Measurements from ENCODE around the gene GLS. TPM values are rescaled to one million over a fixed set of nuclear protein-coding genes. Genes with fewer than 3 reads are reported as not detected.
"Not testable (repeated sequence)": the region's sequence is repeated elsewhere in the genome, so short reads cannot be mapped to it uniquely, and the experiment has no call there.

Gene GLS
- total RNA-seq, 4 donors from 2014 or later = 85.4 to 219 (median 117) TPM

DNA sequence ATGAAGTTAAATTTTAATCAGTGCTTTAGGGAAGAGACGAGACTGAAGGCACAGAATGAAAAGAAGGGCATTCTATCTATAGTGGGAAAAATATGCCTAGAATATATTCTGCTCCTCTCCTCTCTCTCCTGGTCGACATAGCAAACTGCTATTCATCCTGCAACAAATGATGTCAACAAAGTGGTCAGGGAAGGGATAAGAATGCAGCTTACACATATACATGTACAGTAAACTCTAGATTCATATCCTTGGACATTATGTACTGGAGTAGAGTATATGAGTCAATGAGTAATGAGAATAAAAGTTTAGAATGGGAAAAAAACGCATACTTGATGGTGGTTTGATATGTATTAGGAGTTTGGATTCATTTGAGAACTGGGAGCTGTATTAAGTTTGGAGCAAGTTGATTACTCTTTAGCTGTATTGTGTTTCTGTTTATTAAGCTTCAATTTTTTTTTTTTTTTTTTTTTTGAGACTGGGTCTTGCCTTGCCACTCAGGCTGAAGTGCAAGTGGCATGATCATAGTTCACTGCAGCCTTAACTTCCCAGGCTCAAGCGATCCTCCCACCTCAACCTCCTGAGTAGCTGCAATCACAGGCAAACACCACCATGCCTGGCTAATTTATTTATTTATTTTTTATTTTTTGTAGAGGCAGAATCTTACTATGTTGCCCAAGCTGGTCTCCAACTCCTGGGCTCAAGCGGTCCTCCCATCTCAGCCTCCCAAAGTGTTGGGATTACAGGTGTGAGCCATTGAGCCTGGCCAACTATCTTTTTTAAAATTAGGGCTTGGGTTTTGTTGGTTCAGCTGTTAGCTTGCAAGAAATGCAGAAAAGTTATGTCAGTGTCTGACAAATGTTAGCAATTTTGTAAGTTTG, 79.5 kb downstream of the GLS start:
- WGBS, 2 donors (ENCODE audit: low coverage in 1 of 2) = 68 to 91% methylated on average over 5 of the region's 5 CpGs
- TF ChIP-seq EP300 (IDR thresholded peaks at IDR 0.05) = no peak
- TF ChIP-seq POLR2AphosphoS5 (IDR thresholded peaks at IDR 0.05) = no peak
- TF ChIP-seq, protein P1, sequence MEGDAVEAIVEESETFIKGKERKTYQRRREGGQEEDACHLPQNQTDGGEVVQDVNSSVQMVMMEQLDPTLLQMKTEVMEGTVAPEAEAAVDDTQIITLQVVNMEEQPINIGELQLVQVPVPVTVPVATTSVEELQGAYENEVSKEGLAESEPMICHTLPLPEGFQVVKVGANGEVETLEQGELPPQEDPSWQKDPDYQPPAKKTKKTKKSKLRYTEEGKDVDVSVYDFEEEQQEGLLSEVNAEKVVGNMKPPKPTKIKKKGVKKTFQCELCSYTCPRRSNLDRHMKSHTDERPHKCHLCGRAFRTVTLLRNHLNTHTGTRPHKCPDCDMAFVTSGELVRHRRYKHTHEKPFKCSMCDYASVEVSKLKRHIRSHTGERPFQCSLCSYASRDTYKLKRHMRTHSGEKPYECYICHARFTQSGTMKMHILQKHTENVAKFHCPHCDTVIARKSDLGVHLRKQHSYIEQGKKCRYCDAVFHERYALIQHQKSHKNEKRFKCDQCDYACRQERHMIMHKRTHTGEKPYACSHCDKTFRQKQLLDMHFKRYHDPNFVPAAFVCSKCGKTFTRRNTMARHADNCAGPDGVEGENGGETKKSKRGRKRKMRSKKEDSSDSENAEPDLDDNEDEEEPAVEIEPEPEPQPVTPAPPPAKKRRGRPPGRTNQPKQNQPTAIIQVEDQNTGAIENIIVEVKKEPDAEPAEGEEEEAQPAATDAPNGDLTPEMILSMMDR (IDR thresholded peaks at IDR 0.05) = no peak
- TF ChIP-seq POLR2A (IDR thresholded peaks at IDR 0.05) = no peak
- no peak overlapping the region for H3K27ac ChIP-seq
- no peaks in the 10 kb centered on the region for H3K4me1 ChIP-seq
- no peaks in the 10 kb centered on the region for H3K27me3 ChIP-seq
- ATAC-seq = no peak
- H3K4me3 ChIP-seq = no peak overlapping the region
- H3K9me3 ChIP-seq = peaks cover 0 to 5% (median 0%) of the 10 kb centered on the region in 3 donors
- H3K36me3 ChIP-seq = peaks cover 0 to 58% of the 10 kb centered on the region in 2 donors

DNA sequence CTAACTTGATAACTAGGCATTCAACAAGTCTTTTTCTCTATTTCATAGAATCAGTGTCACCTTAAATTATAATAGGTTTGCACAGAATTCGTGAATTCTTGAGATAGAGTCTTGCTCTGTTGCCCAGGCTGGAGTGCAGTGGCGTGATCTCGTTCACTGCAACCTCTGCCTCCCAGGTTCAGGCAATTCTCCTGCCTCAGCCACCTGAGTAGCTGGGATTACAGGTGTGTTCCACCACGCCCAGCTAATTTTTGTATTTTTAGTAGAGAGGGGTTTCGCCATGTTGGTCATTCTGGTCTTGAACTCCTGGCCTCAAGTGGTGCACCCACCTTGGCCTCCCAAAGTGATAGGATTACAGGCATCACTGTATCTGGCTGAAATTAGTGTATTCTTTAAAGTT, 80.5 kb downstream of the GLS start:
- not testable (repeated sequence) for H3K9me3 ChIP-seq, H3K4me1 ChIP-seq, H3K27me3 ChIP-seq, H3K4me3 ChIP-seq, H3K27ac ChIP-seq, ATAC-seq
- 94 to 98% methylated on average over 5 of the region's 5 CpGs for WGBS, 2 donors (ENCODE audit: low coverage in 1 of 2)
- peaks cover 0 to 67% of the 10 kb centered on the region in 2 donors for H3K36me3 ChIP-seq

DNA sequence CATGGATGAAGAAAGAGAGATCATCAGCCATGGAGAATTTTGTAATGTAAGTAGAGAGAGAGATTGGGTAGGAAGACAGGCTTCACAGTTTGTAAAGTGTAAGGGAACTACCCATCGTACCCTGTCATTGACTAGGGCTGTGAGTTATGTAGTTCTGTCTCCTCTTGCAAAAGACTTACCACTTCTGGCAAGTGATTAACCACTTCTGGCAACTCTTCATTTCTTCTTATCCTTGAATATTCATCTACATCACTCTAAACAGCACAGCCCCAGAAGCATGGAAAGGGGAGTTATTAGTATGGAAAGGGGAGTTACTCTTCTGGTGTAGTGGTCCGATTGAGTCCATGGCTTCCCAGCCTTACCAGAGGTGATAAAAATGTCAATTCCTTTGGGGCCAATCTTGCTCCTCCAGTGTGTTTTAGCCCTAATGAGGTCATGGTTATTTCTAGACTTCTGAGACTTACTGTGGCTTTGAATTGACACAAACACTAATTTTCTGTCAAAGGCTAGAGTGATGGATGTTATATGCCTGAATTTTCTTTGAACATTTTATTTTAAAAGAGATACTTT, 81.4 kb downstream of the GLS start:
- Histone ChIP-seq H3K27ac (no peak overlapping the region), H3K27me3 (no peaks in the 10 kb centered on the region), H3K9me3 (no peaks in the 10 kb centered on the region), H3K4me1 (no peaks in the 10 kb centered on the region), H3K36me3 (peaks cover 0 to 70% of the 10 kb centered on the region in 2 donors), H3K4me3 (no peak overlapping the region)
- TF ChIP-seq, protein P1 (IDR thresholded peaks at IDR 0.05) = no peak
- TF ChIP-seq POLR2AphosphoS5 (IDR thresholded peaks at IDR 0.05) = no peak
- no peak for TF ChIP-seq POLR2A (IDR thresholded peaks at IDR 0.05)
- TF ChIP-seq EP300 (IDR thresholded peaks at IDR 0.05) = no peak
- peak; percentile 25 for ATAC-seq
- 65 to 71% methylated on average over 2 of the region's 2 CpGs for WGBS, 2 donors (ENCODE audit: low coverage in 1 of 2)

DNA sequence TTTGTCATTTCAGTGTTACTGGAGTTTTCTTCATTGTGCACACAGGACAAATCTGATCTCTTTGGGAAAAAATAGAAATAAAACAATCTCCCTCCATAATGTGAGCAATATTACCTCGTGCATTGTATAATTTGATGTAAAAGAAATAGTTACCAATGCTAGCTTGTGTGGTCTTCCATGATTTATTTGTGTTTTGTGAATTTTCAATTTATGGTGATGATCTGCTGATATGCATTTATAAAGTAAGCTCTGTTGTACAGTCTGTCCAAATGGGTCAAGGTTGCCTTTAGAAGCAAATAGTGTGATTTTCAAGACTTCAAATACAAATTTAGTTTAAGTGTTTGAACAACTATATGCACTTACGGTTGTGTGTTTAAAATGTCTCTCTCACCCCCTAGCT, 82.5 kb downstream of the GLS start:
- ATAC-seq = no peak
- TF ChIP-seq EP300 (IDR thresholded peaks at IDR 0.05) = no peak
- 85 to 94% methylated on average over 2 of the region's 2 CpGs for WGBS, 2 donors (ENCODE audit: low coverage in 1 of 2)
- no peaks in the 10 kb centered on the region for H3K4me1 ChIP-seq
- no peaks in the 10 kb centered on the region for H3K9me3 ChIP-seq
- H3K27me3 ChIP-seq = no peaks in the 10 kb centered on the region
- H3K36me3 ChIP-seq = peaks cover 0 to 75% of the 10 kb centered on the region in 2 donors
- H3K4me3 ChIP-seq = no peak overlapping the region
- H3K27ac ChIP-seq = no peak overlapping the region

- Histone ChIP-seq H3K27me3 (no peaks in the 10 kb centered on the region), H3K27ac (no peak overlapping the region), H3K4me1 (no peaks in the 10 kb centered on the region), H3K9me3 (no peaks in the 10 kb centered on the region), H3K4me3 (no peak overlapping the region), H3K36me3 (peaks cover 1 to 86% of the 10 kb centered on the region in 2 donors)
- WGBS, 2 donors (ENCODE audit: low coverage in 1 of 2) = 49 to 84% methylated on average over 3 to 5 of the region's 6 CpGs
- TF ChIP-seq EP300 (IDR thresholded peaks at IDR 0.05) = no peak
- TF ChIP-seq, protein P1 (IDR thresholded peaks at IDR 0.05) = no peak
- TF ChIP-seq POLR2A (IDR thresholded peaks at IDR 0.05) = no peak
- TF ChIP-seq POLR2AphosphoS5 (IDR thresholded peaks at IDR 0.05) = no peak
- no peak for ATAC-seq
Measured at GRCh38 chr2:190964170-190964795, 83.7 kb downstream of the GLS start.
